Activated naive CD4-positive, alpha-beta T cell (primary cell): ENCODE data around the gene PROX1.

Experiments used
- DNase-seq, 4 experiments: peaks; one replicate each; lab custom pipeline; 2025; lab: John Stamatoyannopoulos, UW

The PROX1 gene

DNA sequence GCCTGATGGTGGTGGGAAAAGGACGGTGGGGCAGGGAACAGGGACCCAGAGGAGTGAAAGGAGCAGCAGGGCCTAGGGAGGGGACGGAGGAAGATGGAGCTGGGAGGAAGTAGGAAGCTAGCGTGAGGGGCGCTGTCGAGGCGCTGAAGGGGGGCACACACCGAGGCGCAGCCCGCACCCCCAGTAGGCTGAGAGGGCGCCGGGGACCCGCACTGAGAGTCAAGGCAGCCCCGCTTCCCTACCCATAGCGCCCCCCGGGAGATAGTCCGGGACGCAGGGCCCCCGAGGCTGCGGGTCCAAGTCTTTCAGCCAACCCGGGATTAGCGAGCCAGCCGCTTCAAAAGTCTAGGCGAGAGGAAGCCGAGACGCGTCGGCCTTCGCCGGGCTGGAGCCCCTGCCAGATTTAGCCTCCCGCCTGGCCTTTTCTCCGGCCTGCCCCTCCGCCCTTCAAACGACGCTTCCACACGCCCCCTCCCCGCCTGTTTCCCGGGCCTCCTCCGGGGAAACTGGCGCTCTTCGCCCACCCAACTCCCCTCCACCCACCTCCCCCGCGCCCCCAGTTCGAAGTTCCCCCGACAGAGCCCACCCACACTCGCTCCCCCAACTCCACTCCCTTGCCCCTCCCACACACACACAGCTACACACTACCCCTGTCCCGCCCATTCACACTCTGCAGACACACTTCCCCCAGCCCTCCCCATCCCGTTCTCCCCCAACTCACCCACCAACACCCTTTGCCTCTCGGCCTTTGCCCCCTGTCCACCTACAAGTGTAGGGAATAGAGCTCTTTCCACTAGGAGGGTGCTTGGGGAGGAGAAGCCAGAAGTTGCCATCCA is 7.8 kb upstream of the PROX1 start:
- DNase-seq, result no peak

DNA sequence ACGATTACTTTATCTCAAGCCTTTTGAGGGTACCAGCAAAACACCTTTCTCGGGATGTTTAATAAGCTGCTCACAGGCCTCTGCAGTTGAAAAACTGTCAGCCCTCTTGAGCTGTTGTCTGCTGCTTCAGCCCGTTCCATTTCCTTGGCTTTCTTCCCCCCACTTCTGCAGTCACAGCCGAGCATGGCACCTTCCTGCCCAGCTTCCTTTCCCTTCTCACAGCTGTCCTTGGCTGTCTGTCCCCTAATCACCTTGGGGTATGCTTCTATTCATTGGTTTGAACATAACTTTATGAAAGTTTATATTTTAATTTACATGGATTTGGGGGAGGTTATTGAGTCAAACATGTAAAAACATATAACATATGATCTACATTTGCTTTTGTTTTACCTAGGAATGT is 6.9 kb upstream of the PROX1 start:
- no peak for DNase-seq

- DNase-seq, result no peak
Observed at GRCh38 chr1:213982289-213982671, 5.5 kb upstream of the PROX1 start.

GRCh38 chr1:213982672-213983492 is 4.9 kb upstream of the PROX1 start:
- DNase-seq, result no peak

DNA sequence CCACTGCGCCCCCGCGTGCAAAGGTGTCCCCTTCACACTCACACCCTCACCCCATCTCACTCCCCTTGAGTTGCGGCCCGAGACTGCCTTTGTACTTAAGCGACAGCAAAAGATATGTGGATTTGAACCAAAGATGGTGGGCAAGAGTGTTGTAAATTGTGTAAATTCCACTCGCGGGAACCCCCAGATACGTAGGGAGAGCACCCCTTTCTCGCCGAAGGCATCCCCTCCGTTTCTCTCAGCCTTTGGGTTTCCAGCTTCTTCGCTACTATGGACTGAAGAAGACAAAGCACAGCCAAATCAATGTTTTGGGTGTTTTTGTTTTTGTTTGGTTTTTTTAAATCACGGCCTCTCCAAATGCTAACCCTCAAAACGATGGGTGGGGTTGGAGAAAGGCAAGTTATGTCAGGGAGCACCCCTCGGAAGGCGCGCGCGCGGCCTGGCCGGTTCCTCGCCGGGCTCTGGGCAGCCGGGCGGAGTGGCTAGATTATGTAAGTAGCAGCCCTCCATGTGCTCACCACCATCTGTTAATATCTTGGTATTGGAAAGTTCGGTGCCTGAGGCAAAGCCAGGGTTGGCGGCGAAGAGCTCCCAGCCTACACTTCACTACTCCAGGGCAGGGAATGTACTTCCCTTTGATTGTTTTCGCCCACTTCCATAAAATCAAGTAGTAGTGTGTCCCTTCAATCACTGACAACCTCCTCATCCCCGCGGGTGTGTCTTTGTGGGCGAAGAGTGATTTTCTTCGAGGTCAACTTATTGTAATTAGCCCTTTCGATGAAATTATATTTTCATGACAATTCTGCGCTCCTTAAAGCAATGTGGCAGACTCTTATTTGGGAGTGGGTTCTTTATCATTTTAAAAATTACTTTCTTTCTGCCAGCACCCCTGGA is 4.0 kb upstream of the PROX1 start:
- DNase-seq, result no peak

DNA sequence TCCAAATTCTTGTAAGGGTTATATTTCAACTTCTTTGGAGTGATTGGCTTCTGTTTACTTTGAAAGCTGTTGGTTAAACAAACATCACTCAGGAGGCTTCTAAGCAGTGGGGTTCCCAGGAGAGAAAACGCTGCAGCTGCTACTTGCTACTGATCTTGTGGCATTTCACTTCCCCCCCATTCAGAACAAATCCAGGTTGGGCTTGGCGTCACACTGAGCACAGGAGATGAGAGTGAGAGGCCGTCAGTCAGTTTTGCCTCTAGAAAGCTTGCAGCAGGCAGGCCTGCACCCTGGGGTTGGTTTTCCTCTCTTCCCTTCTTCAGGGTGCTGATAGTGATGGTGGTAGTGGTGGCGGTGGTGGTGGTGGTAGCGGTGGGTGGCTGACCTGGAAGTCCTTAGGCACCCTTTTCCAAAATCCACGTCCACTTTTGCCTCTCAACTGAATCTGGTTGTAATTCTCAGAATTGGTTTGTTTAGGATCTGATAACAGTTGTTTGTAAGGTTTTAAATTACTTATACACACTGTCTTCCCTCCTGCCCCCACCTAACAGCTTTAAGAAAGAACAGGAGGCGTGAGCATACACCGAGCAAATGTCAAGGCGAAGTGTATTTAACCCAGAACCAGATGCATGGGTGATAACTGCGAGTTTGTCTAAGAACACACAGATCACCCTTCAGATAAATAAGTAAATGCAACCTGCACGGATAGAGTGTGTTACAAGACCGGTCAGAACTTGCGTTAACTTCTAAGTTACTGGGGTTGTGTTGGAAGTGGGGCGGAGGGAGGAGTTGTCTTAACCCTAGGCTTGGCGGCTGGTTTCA is 3.2 kb upstream of the PROX1 start:
- no peak for DNase-seq

DNA sequence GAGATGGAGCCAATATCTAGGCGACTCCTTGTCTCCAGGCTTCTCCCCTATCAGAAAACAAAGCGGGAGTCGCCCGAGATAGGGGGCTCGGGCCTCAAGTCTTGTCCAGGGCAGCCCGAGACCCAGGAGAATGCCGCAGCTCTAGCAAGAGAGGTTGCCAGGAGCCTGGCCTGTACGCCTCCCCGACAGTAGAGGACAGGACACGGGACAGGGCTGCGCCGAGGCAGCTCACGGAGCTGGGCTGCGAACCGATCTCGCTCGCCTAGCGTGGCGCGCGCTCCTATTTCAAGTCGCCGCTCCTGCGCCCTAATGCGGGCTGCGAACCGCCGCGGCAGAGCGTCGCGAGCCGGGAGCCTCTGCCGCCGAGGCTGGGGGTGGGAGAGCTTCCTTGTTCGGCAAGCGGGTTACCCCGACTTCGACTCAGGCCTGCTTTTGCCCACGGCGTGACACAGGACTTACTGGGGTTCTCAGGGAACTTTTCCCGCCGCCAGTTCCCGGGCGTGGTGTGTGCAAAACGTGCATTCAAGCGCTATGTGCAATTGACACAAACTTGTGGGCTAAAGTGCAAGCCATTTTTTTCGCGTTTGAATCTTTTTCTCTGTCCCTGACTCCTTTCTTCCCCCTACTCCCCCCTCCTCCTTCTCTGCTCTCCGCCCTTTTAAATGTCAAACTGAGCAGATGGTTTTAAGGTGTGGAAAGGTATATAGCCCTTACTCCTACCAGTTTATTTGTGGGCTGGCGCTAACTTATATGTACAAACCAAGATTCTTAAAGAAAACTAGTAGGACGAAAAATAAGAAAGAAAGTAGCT is 2.4 kb upstream of the PROX1 start:
- DNase-seq, result no peak

- DNase-seq, result no peak
Observed at GRCh38 chr1:213986020-213986924, 1.5 kb upstream of the PROX1 start.

DNA sequence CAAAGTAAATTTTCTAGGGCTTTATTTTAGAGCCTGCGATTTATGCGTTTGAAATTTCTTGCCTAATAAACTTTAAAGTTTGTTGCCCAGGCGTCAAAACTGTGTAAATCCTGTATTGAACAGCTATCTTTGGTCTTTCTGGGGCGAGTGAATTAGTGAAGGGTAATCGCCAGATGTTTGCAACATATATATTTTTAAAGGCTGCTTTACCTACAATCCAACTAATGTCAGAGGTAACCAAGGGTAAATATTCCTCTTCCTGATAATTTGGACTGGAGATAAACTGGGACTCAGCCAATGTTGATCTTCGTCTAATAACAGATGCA is 885 bp upstream of the PROX1 start:
- DNase-seq, result no peak

DNA sequence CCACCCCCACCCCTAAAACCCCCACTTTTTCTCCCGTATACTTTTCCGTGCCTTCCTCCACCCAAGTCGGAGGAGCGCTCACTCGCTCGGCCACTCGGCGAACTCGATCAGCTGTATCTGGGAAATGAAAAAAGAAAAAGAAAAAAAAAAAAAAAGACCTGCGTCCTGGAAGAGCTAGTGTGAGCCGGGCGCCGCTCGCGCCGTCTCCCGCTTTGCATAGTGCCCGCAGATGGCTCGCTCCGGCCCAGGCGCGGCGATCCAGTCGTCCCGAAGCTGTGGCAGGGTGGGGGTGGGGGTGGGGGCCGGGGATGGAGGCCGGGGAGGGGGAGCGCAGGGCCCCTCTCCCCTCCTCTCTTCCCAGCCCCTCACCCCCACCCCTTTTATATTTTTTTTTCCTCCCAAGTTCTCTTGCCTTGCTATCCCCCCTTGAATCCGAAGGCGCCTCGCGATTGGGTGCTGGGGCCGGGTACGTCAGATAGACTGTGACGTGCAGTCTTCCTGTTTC is 299 bp upstream of the PROX1 start:
- DNase-seq, result no peak

GRCh38 chr1:213988507-213989001 is 781 bp downstream of the PROX1 start:
- no peak for DNase-seq

GRCh38 chr1:213989002-213989855 is 1.5 kb downstream of the PROX1 start:
- DNase-seq, result no peak

DNA sequence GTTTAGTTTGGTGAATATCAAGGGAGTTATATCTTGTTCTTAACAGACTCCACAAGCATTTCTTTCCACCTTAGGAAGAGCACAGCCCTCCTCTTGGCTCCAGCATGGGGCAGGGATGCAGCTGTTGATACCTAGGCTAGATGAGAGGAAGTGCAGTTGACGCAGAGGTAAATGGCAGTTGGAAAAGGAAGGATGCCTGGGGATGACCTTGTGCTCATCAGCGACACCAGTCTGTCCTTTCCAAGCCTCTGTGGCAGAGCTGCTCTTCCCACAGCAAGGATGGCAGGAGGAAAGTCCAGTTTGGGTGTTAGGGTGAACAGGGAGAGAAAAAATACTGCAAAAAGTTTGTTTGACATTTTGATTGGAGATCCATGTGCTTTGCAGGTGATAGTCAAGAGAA is 6.2 kb downstream of the PROX1 start:
- DNase-seq, result no peak

DNA sequence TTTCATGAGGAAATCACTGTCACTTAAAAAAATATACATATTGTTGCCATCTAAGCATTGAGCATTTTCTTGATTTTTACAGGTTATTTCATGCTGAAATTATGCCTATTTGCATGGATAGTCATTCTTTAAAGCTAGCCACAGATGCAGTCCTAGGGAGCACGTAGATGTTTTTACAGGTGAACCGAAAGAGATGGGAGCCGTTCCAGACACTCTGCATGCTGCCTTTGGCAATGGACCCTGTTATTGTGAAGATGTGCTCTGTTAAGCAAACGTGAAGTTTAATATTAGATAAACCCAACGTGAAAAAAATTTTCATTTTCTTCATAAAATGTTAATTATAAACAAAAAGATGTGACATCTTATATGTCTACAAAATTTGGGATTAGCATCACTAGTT is 7.1 kb downstream of the PROX1 start:
- DNase-seq, result no peak

DNA sequence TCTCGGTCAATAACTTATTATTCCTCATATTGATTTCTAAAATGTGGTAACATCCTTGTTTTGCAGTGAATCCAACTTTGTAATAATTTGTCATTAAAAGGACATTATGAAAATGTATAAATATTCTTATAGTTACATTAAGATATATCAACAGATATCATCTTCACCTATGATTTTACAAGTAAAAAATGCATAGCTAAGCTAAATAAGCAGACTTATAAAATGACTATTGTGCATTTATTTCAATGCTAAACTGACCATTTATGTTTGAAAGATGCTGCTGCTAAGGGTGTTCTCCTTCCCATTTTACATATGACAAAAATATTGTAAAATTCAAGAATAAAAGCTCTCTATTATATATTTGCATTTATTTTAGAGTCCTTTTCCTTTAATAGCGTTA is 7.8 kb downstream of the PROX1 start:
- DNase-seq, result no peak

DNA sequence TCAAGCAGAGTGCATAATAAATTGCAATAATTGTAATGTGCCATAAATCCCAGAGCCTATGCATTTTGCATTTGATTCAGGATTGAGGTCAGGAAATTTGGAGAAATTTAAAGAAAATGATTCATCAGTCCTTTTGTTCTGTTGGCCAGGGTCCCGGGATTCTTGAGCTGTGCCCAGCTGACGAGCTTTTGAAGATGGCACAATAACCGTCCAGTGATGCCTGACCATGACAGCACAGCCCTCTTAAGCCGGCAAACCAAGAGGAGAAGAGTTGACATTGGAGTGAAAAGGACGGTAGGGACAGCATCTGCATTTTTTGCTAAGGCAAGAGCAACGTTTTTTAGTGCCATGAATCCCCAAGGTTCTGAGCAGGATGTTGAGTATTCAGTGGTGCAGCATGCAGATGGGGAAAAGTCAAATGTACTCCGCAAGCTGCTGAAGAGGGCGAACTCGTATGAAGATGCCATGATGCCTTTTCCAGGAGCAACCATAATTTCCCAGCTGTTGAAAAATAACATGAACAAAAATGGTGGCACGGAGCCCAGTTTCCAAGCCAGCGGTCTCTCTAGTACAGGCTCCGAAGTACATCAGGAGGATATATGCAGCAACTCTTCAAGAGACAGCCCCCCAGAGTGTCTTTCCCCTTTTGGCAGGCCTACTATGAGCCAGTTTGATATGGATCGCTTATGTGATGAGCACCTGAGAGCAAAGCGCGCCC is 8.7 kb downstream of the PROX1 start:
- no peak for DNase-seq

- no peak for DNase-seq
Observed at GRCh38 chr1:213997038-213997771, 9.4 kb downstream of the PROX1 start.
